Fibroblast of mammary gland (primary cell): ENCODE data around the gene VAV1.
"Not testable (repeated sequence)": the region's sequence is repeated elsewhere in the genome, so short reads cannot be mapped to it uniquely, and the experiment has no call there.

ENCODE experiments used
- DNase-seq: peaks from one replicate; pipeline ENCODE4 v3.0.0-alpha.2; 2010; ENCODE audit warnings: low read depth
- H3K4me3 ChIP-seq: 2 replicates; pipeline ENCODE4 v1.5.1; 2011; ENCODE audit warnings: low read depth, mild to moderate bottlenecking, low read length, moderate library complexity; ENCODE audit not compliant: control insufficient read depth
- TF ChIP-seq, protein P1 (sequence below): conservative IDR thresholded peaks from 2 replicates; pipeline ENCODE4 v1.5.1; 2011; ENCODE audit warnings: low read depth, low read length, inconsistent platforms; ENCODE audit not compliant: control insufficient read depth, insufficient read depth

Gene VAV1

DNA sequence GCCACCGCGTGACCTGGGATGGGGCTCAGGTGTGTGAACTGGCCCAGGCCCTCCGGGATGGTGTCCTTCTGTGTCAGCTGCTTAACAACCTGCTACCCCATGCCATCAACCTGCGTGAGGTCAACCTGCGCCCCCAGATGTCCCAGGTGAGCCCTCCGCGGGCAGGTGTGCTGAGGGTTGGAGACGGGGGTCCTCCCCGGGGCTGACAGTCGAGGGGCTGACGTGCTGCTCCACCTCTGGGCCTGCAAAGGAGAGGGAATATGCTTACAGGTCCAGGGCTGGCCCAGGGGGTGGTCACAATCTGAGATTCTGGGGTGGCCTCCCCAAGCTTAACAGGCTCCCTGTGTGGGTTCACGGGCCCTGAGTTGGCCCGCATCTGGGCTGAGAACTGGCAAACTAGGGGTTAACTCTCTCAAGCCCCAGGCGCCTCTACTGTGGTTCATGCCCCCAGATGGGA, 386 bp downstream of the VAV1 start:
- no peak overlapping the region for H3K4me3 ChIP-seq
- no peak for DNase-seq
- TF ChIP-seq, protein P1, sequence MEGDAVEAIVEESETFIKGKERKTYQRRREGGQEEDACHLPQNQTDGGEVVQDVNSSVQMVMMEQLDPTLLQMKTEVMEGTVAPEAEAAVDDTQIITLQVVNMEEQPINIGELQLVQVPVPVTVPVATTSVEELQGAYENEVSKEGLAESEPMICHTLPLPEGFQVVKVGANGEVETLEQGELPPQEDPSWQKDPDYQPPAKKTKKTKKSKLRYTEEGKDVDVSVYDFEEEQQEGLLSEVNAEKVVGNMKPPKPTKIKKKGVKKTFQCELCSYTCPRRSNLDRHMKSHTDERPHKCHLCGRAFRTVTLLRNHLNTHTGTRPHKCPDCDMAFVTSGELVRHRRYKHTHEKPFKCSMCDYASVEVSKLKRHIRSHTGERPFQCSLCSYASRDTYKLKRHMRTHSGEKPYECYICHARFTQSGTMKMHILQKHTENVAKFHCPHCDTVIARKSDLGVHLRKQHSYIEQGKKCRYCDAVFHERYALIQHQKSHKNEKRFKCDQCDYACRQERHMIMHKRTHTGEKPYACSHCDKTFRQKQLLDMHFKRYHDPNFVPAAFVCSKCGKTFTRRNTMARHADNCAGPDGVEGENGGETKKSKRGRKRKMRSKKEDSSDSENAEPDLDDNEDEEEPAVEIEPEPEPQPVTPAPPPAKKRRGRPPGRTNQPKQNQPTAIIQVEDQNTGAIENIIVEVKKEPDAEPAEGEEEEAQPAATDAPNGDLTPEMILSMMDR, result no peak

DNA sequence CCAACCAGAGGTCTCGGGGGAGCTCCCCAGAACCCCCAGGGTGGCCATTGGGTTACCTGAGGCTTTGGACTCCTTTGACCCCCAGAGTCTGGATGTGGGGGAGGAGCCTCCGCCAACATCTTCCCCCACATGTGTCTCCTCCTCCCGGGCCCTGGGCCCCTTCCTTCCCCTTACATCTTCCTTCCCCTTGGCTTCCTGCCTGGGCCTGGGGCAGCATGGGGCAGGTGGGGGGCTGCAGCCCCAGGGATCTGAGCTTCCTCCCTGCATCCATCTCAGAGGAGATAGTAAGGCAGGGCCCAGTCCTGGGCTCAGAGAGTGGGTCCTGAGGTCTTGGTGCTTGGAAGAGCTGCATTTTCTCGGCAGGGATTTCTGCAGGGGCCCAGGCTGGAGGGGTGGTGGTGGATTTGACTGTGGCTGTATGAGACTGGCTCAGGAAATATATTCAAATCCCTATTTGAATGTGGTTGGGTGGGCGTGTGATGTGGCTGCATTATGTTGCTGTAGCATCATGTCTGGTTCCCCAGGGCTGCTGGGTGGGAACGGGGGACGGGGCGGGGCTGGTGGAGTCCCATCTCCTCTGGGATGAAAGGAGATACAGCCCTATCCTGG, 919 bp downstream of the VAV1 start:
- TF ChIP-seq, protein P1, result no peak
- no peak overlapping the region for H3K4me3 ChIP-seq
- no peak for DNase-seq

DNA sequence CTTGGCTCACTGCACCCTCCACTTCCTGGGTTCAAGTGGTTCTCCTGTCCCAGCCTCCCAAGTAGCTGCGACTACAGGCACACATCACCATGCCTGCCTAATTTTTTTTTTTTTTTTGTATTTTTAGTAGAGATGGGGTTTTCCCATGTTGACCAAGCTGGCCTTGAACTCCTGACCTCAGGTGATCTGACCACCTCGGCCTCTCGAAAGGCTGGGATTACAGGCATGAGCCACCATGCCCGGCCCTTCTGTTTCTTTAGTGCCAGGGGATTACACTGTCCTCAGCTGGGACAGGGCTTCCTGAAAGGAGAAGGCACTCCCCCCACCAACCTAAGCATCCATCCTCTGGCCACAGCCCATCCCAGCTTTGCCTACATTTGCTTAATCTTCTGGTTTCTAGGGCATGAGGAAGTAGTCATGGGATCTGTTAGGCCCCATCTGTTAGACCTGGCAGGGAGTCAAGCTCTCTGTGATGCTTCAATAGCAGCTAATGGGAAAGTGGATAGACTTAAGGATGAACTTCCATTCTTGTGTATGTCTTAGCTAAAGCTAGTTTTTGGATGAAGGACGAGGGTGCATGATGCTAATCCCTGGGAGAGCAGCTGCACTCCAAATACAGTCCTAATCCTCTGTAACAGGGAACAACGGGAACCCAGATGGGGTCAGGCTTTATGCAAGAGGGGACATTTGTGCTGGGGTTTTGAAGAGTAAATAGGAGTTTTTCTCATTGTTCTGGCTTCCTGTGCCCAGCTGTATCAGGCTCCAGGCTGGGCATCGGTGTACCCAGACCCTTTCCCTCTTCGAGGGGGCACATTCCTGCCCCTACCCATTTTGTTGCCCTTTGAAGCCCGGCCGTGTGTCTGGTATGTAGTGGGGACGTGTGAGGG, 2.6 kb downstream of the VAV1 start:
- no peak overlapping the region for H3K4me3 ChIP-seq
- no peak for DNase-seq
- TF ChIP-seq, protein P1, result no peak

DNA sequence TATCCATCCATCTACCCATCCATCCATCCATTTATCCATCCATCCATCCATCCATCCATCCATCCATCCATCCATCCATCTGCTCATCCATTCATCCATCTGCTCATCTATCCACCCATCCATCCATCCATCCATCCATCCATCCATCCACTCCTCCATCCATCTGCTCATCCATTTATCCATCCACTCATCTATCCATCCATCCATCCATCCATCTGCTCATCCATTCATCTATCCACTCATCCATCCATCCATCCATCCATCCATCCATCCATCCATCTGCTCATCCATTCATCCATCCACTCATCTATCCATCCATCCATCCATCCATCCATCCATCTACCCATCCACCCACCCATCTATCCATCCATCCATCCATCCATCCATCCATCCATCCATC, 3.5 kb downstream of the VAV1 start:
- not testable (repeated sequence) for H3K4me3 ChIP-seq, DNase-seq

DNA sequence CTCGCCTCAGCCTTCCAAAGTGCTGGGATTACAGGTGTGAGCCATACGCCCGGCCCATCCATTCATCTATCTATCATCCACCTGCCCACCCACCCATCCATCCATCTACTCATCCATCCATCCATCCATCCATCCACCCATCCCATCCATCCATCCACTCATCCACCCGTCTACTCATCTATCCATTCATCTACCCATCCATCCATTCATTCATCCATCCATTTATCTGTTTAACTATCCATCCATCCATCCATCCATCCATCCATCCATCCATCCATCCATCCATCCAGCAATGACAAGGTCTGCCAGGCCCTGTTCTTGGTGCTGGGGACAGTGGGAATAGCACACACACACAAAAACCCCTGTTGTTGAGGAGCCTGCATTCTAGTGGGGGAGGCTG, 4.5 kb downstream of the VAV1 start:
- H3K4me3 ChIP-seq, result no peak overlapping the region
- DNase-seq, result no peak
- TF ChIP-seq, protein P1, result no peak

DNA sequence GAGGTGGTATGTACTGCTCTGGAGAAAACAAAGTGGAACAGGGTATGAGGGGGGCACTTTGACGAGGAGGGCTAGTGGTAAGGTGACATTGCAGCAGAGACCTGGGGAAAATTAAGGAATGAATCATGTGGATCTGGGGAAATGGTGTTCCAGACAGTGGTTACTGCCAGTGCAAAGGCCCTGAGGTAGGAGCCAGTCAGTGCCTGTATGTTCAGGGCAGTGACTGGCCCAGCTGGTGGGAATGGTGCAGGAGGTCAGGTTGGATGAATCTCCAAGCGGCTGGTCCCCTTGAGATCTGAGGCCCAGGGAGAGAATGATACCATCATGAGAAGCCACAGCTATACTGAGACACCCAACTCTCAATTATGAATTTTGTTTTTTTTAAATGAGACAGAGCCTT, 4.9 kb downstream of the VAV1 start:
- DNase-seq, result no peak
- TF ChIP-seq, protein P1, result no peak
- H3K4me3 ChIP-seq, result no peak overlapping the region

DNA sequence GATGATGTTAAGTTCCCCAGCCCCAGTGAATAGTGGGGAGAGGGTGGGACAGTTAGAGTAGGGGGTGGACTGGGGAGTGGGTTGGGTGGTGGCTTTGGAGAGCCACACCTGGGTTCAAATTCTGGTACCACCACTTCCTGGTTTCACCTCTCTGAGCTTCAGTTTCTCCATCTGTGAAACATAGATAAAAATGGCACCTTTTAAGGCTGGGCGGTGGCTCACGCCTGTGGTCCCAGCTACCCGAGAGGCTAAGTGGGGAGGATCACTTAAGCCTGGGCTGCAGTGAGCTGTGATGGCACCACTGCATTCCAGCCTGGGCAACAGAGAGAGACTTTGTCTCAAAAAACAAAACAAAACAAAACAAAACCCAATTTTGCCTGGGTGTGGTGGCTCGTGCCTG, 5.9 kb downstream of the VAV1 start:
- TF ChIP-seq, protein P1, result no peak
- DNase-seq, result no peak

More for the DNA sequence above, 5.9 kb downstream of the VAV1 start:
- no peak overlapping the region for H3K4me3 ChIP-seq
